Neural cell (in vitro differentiated cells): Measurements from ENCODE around the gene HYOU1. TPM values are rescaled to one million over a fixed set of nuclear protein-coding genes. Genes with fewer than 3 reads are reported as not detected.
"Not testable (repeated sequence)": the region's sequence is repeated elsewhere in the genome, so short reads cannot be mapped to it uniquely, and the experiment has no call there.

ENCODE experiments used
- H2AFZ ChIP-seq: fragments of 200-600, 300-800 bp; sonication (generic), shearing (Covaris generic); 2 replicates; pipeline ENCODE4 v1.6.0; 2014; ENCODE audit warnings: low read depth, mild to moderate bottlenecking, antibody characterized with exemption, low read length, moderate library complexity
- H3F3A ChIP-seq: fragments of 200-600 bp; shearing (Covaris generic); 2 replicates; pipeline ENCODE4 v1.6.1; 2016; ENCODE audit warnings: mild to moderate bottlenecking, moderate library complexity, mixed read lengths, antibody characterized with exemption, low read length; ENCODE audit not compliant: insufficient read depth, poor library complexity, severe bottlenecking
- H3K27ac ChIP-seq: fragments of 200-600, 300-800 bp; sonication (generic), shearing (Covaris generic); 2 replicates; pipeline ENCODE4 v1.5.1; 2014; ENCODE audit warnings: mild to moderate bottlenecking, low read length, moderate library complexity
- H3K27me3 ChIP-seq: fragments of 300-800, 200-600 bp; sonication (generic), shearing (Covaris generic); 2 replicates; pipeline ENCODE4 v1.6.0; 2014; ENCODE audit warnings: mild to moderate bottlenecking, low read depth, low read length, moderate library complexity; ENCODE audit not compliant: insufficient read depth
- H3K36me3 ChIP-seq: fragments of 300-800, 200-600 bp; sonication (generic), shearing (Covaris generic); 2 replicates; pipeline ENCODE4 v1.5.1; 2014; ENCODE audit warnings: mild to moderate bottlenecking, antibody characterized with exemption, low read length, moderate library complexity; ENCODE audit not compliant: insufficient read depth
- H3K4me2 ChIP-seq: fragments of 300-800, 200-600 bp; sonication (generic), shearing (Covaris generic); 2 replicates; pipeline ENCODE4 v1.6.0; 2014; ENCODE audit warnings: mild to moderate bottlenecking, low read length
- H3K4me3 ChIP-seq: fragments of 300-800, 200-600 bp; sonication (generic), shearing (Covaris generic); 2 replicates; pipeline ENCODE4 v1.5.1; 2014; ENCODE audit warnings: mild to moderate bottlenecking, low read length, moderate library complexity
- H3K79me2 ChIP-seq: fragments of 200-600 bp; shearing (Covaris generic); replicated peaks from 2 replicates; pipeline ENCODE4 v1.6.0; 2014; ENCODE audit warnings: mild to moderate bottlenecking, low read length, moderate library complexity; ENCODE audit not compliant: insufficient read depth
- H3K9ac ChIP-seq: fragments of 300-800, 200-600 bp; sonication (generic), shearing (Covaris generic); 2 replicates; pipeline ENCODE4 v1.6.1; 2016; ENCODE audit warnings: mild to moderate bottlenecking, low read length, mixed read lengths
- H3K9me2 ChIP-seq: fragments of 200-600 bp; shearing (Covaris generic); 2 replicates; pipeline ENCODE4 v1.6.1; 2016; ENCODE audit warnings: mild to moderate bottlenecking, low read length, mixed read lengths; ENCODE audit not compliant: insufficient read depth
- H3K9me3 ChIP-seq: fragments of 200-600, 300-800 bp; sonication (generic), shearing (Covaris generic); 2 replicates; pipeline ENCODE4 v1.6.1; 2016; ENCODE audit warnings: mild to moderate bottlenecking, mixed run types, low read length, moderate library complexity, mixed read lengths
- H4K20me1 ChIP-seq: fragments of 200-600 bp; shearing (Covaris generic); 2 replicates; pipeline ENCODE4 v1.6.1; 2016; ENCODE audit warnings: mild to moderate bottlenecking, mixed run types; ENCODE audit not compliant: insufficient read depth
- CTCF ChIP-seq: fragments of 450-650 bp; IDR thresholded peaks from 2 replicates; pipeline ENCODE4 v1.5.1; 2014; ENCODE audit warnings: antibody characterized with exemption, mild to moderate bottlenecking, moderate library complexity; ENCODE audit not compliant: poor library complexity, severe bottlenecking
- EP300 ChIP-seq: fragments of 450-650 bp; conservative IDR thresholded peaks from 2 replicates; pipeline ENCODE4 v1.6.1; 2014; ENCODE audit warnings: antibody characterized with exemption, mild to moderate bottlenecking, moderate library complexity; ENCODE audit not compliant: poor library complexity, severe bottlenecking
- EZH2 ChIP-seq: fragments of 200-600, 300-800 bp; shearing (Covaris generic), sonication (generic); IDR thresholded peaks from 2 replicates; pipeline ENCODE4 v1.6.1; 2014; ENCODE audit warnings: antibody characterized with exemption, low read length, borderline replicate concordance, mild to moderate bottlenecking; ENCODE audit not compliant: insufficient read depth, poor library complexity, severe bottlenecking
- MXI1 ChIP-seq: fragments of 450-650 bp; conservative IDR thresholded peaks from 2 replicates; pipeline ENCODE4 v1.6.1; 2014; ENCODE audit warnings: antibody characterized with exemption, mild to moderate bottlenecking; ENCODE audit not compliant: poor library complexity, severe bottlenecking
- POLR2AphosphoS5 ChIP-seq: IDR thresholded peaks from 2 replicates; pipeline ENCODE4 v1.6.1; 2012
- RAD21 ChIP-seq: fragments of 450-650 bp; conservative IDR thresholded peaks from 2 replicates; pipeline ENCODE4 v1.6.1; 2014; ENCODE audit warnings: antibody characterized with exemption, mild to moderate bottlenecking, moderate library complexity
- REST ChIP-seq: IDR thresholded peaks from 2 replicates; pipeline ENCODE4 v1.6.1; 2012; ENCODE audit warnings: borderline replicate concordance
- SMC3 ChIP-seq: fragments of 450-650 bp; conservative IDR thresholded peaks from 2 replicates; pipeline ENCODE4 v1.6.1; 2014; ENCODE audit warnings: antibody characterized with exemption, mild to moderate bottlenecking, moderate library complexity; ENCODE audit not compliant: poor library complexity
- TAF1 ChIP-seq: IDR thresholded peaks from 2 replicates; pipeline ENCODE4 v1.6.1; 2012; ENCODE audit warnings: low read depth
- polyA plus RNA-seq: library from polyadenylated mRNA; depleted of rRNA; stranded (reverse); fragments of >200 nt; gene quantifications from 2 replicates; pipeline ENCODE4 v1.2.3, GENCODE V29; 2014

HYOU1 gene
- polyA plus RNA-seq, 1 donor from 2014 or later: 68.4 TPM

- no peak overlapping the region for H3K4me2 ChIP-seq
- H3K36me3 ChIP-seq: no peaks in the 10 kb centered on the region
- no peak for TF ChIP-seq EZH2
- no peak for TF ChIP-seq POLR2AphosphoS5
- TF ChIP-seq RAD21: no peak
- no peak for TF ChIP-seq EP300
- no peak for TF ChIP-seq CTCF
- TF ChIP-seq SMC3: no peak
- no peak for TF ChIP-seq REST
- no peak for TF ChIP-seq MXI1
- no peak for TF ChIP-seq TAF1
- peaks cover 8% of the 10 kb centered on the region for H3K79me2 ChIP-seq
- H3F3A ChIP-seq: no peaks in the 10 kb centered on the region
- H3K9ac ChIP-seq: no peak overlapping the region
- no peaks in the 10 kb centered on the region for H3K9me2 ChIP-seq
- H2AFZ ChIP-seq: no peak overlapping the region
- H3K9me3 ChIP-seq: no peaks in the 10 kb centered on the region
- no peak overlapping the region for H3K4me3 ChIP-seq
- no peaks in the 10 kb centered on the region for H3K27me3 ChIP-seq
- no peak overlapping the region for H3K27ac ChIP-seq
- H4K20me1 ChIP-seq: no peaks in the 10 kb centered on the region
Observed at GRCh38 chr11:119062779-119063178, 5.8 kb upstream of the HYOU1 start.

GRCh38 chr11:119061256-119061655, 4.3 kb upstream of the HYOU1 start:
- no peaks in the 10 kb centered on the region for H3K36me3 ChIP-seq
- no peak overlapping the region for H3K9ac ChIP-seq
- H3K4me2 ChIP-seq: no peak overlapping the region
- H2AFZ ChIP-seq: no peak overlapping the region
- TF ChIP-seq REST (no peak), EP300 (no peak), MXI1 (no peak), POLR2AphosphoS5 (no peak), EZH2 (no peak), TAF1 (no peak), SMC3 (no peak), RAD21 (no peak), CTCF (no peak)
- H4K20me1 ChIP-seq: no peaks in the 10 kb centered on the region
- H3K79me2 ChIP-seq: peaks cover 2% of the 10 kb centered on the region
- H3K27ac ChIP-seq: no peak overlapping the region
- no peaks in the 10 kb centered on the region for H3F3A ChIP-seq
- no peaks in the 10 kb centered on the region for H3K9me2 ChIP-seq
- no peaks in the 10 kb centered on the region for H3K27me3 ChIP-seq
- no peak overlapping the region for H3K4me3 ChIP-seq
- H3K9me3 ChIP-seq: no peaks in the 10 kb centered on the region

- not testable (repeated sequence) for H3K9me2 ChIP-seq, H3K4me2 ChIP-seq, H3K9ac ChIP-seq, H3K27me3 ChIP-seq, H3K9me3 ChIP-seq, H4K20me1 ChIP-seq, H3F3A ChIP-seq, H3K4me3 ChIP-seq, H2AFZ ChIP-seq, H3K27ac ChIP-seq, H3K36me3 ChIP-seq
- peaks cover 12% of the 10 kb centered on the region for H3K79me2 ChIP-seq
Observed at GRCh38 chr11:119059128-119059527, 2.1 kb upstream of the HYOU1 start.
